Measurements from ENCODE around the gene MYO19. TPM values are rescaled to one million over a fixed set of nuclear protein-coding genes. Genes with fewer than 3 reads are reported as not detected.

The MYO19 gene
- total RNA-seq, 1 experiment from 2014 or later = 167 TPM

DNA sequence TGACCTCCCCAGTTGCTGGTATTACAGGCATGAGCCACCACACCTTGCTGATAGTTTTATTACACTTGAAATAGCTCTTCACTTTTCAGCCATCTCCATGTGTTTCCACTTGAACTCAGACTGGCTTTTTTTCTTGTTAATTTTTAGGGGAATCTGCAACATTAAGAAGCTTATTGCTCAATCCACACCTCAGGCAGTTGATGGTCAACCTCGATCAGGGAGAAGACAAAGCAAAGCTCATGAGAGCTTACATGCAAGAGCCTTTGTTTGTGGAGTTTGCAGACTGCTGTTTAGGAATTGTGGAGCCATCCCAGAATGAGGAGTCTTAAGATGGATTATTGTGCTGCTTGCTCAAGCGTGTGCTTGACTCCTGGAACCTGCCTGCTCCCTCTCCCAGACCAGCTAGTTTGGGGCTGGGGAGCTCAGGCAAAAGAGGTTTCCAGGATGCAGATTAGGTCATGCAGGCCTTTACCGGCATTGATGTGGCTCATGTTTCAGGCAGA lies 39.5 kb downstream of the MYO19 start:
- Histone ChIP-seq H3K9ac (ENCODE audit: low read length) (no peak overlapping the region), H3K79me2 (ENCODE audit: insufficient read depth, low read length) (peaks cover 18% of the 10 kb centered on the region), H3K4me3 (replicated peaks in 1 of 2; ENCODE audit: low read depth in 1 of 2, low read length in 2 of 2) (no peak overlapping the region), H3K4me2 (ENCODE audit: low read length) (no peak overlapping the region), H3K9me2 (ENCODE audit: insufficient read depth) (no peaks in the 10 kb centered on the region), H3K9me3 (ENCODE audit: control insufficient read depth in 1 of 2, insufficient read depth in 1 of 2, low read depth in 1 of 2, low read length in 2 of 2) (no peaks in the 10 kb centered on the region; a peak in 1 of 4 replicates), H3K4me1 (ENCODE audit: control insufficient read depth in 1 of 2, insufficient read depth in 2 of 2, low read length in 2 of 2) (no peaks in the 10 kb centered on the region), H3K27ac (ENCODE audit: low read depth, low read length) (no peak overlapping the region), H3K36me3 (ENCODE audit: control insufficient read depth in 1 of 2, insufficient read depth in 2 of 2, low read length in 2 of 2) (peaks cover 42 to 45% of the 10 kb centered on the region in 2 experiments), H4K20me1 (ENCODE audit: insufficient read depth) (0 out of 2 replicates have a peak, but pooled peaks cover 5% of the 10 kb centered on the region), H3K27me3 (ENCODE audit: insufficient read depth, low read length) (no peaks in the 10 kb centered on the region), H2AFZ (ENCODE audit: low read depth, low read length, poor library complexity, severe bottlenecking) (no peak overlapping the region)
- intact Hi-C loops (cut with micrococcal nuclease) = no loop called here
- ATAC-seq (no peak), DNase-seq (ENCODE audit: low read depth, low spot score) (no peak)
- TF ChIP-seq SP1 (IDR thresholded peaks at IDR 0.05; ENCODE audit: low read depth) (no peak), EGR1 (IDR thresholded peaks at IDR 0.05; ENCODE audit: low read depth) (no peak)
- ChIA-PET POLR2A (interaction anchor here (1.5 kb wide), 1 partner anchor 40 kb away, joined by 3 read pairs; the partner anchor contains the start of genes MYO19 and PIGW), CTCF (no interaction called here), RAD21 (ENCODE audit: low non-redundant PET in 1 of 2, low total read pairs in 2 of 2, uncharacterized antibody in 2 of 2, unreplicated experiment in 2 of 2) (no interaction called here)
- no TSS peak for BruUV-seq (replicated peaks)

DNA sequence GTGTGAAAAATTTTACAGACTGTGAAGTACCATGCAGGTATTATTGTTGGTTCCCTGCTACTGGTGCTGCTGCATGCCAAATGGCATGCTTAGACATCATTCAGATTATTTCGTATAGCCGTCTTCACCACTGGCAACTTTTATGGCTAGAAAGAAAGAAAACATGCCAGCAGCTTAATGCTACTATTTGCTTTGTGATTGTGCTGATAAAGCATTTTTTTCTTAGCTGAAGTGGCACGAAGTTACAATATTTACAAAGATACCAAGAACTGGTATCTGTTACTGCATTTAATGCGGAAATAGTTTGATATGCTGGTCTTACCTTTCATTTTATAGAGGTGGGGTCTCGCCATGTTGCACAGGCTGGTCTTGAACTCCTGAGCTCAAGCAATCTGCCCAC lies 40.0 kb downstream of the MYO19 start:
- peaks cover 43 to 45% of the 10 kb centered on the region in 2 experiments for H3K36me3 ChIP-seq (ENCODE audit: control insufficient read depth in 1 of 2, insufficient read depth in 2 of 2, low read length in 2 of 2)
- H3K4me1 ChIP-seq (ENCODE audit: control insufficient read depth in 1 of 2, insufficient read depth in 2 of 2, low read length in 2 of 2) = no peaks in the 10 kb centered on the region
- no TSS peak for BruUV-seq (replicated peaks)
- ATAC-seq (no peak), DNase-seq (ENCODE audit: low read depth, low spot score) (no peak)
- no peak overlapping the region for H3K27ac ChIP-seq (ENCODE audit: low read depth, low read length)
- no peak overlapping the region for H3K4me2 ChIP-seq (ENCODE audit: low read length)
- no peaks in the 10 kb centered on the region for H3K9me2 ChIP-seq (ENCODE audit: insufficient read depth)
- no peaks in the 10 kb centered on the region for H3K27me3 ChIP-seq (ENCODE audit: insufficient read depth, low read length)
- ChIA-PET RAD21 (ENCODE audit: low non-redundant PET in 1 of 2, low total read pairs in 2 of 2, uncharacterized antibody in 2 of 2, unreplicated experiment in 2 of 2) (no interaction called here), POLR2A (interaction anchor here (1.5 kb wide), 1 partner anchor 40 kb away, joined by 3 read pairs; the partner anchor contains the start of genes MYO19 and PIGW), CTCF (no interaction called here)
- 0 out of 2 replicates have a peak, but pooled peaks cover 5% of the 10 kb centered on the region for H4K20me1 ChIP-seq (ENCODE audit: insufficient read depth)
- H3K79me2 ChIP-seq (ENCODE audit: insufficient read depth, low read length) = peaks cover 23% of the 10 kb centered on the region
- intact Hi-C loops (cut with micrococcal nuclease) = no loop called here
- H3K9me3 ChIP-seq (ENCODE audit: control insufficient read depth in 1 of 2, insufficient read depth in 1 of 2, low read depth in 1 of 2, low read length in 2 of 2) = no peaks in the 10 kb centered on the region; a peak in 1 of 4 replicates
- H3K9ac ChIP-seq (ENCODE audit: low read length) = no peak overlapping the region
- no peak for TF ChIP-seq RAD21 (IDR thresholded peaks at IDR 0.05; ENCODE audit: low read depth)
- TF ChIP-seq, protein P1, sequence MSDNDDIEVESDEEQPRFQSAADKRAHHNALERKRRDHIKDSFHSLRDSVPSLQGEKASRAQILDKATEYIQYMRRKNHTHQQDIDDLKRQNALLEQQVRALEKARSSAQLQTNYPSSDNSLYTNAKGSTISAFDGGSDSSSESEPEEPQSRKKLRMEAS (IDR thresholded peaks at IDR 0.05) = no peak
- no peak for TF ChIP-seq YY1 (IDR thresholded peaks at IDR 0.05; ENCODE audit: extremely low read depth, insufficient replicate concordance, low read depth, low read length)
- no peak for TF ChIP-seq EZH2 (IDR thresholded peaks at IDR 0.05)
- TF ChIP-seq SRF (IDR thresholded peaks at IDR 0.05; ENCODE audit: low read depth) = no peak
- TF ChIP-seq, protein P2, sequence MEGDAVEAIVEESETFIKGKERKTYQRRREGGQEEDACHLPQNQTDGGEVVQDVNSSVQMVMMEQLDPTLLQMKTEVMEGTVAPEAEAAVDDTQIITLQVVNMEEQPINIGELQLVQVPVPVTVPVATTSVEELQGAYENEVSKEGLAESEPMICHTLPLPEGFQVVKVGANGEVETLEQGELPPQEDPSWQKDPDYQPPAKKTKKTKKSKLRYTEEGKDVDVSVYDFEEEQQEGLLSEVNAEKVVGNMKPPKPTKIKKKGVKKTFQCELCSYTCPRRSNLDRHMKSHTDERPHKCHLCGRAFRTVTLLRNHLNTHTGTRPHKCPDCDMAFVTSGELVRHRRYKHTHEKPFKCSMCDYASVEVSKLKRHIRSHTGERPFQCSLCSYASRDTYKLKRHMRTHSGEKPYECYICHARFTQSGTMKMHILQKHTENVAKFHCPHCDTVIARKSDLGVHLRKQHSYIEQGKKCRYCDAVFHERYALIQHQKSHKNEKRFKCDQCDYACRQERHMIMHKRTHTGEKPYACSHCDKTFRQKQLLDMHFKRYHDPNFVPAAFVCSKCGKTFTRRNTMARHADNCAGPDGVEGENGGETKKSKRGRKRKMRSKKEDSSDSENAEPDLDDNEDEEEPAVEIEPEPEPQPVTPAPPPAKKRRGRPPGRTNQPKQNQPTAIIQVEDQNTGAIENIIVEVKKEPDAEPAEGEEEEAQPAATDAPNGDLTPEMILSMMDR (IDR thresholded peaks at IDR 0.05 in 2 of 3, conservative IDR thresholded peaks at IDR 0.05 in 1 of 3; ENCODE audit: borderline replicate concordance in 1 of 3, insufficient read depth in 1 of 3, low read depth in 2 of 3, low read length in 2 of 3) = no peak
- no peak for TF ChIP-seq CEBPB (IDR thresholded peaks at IDR 0.05; ENCODE audit: low read depth)
- TF ChIP-seq JUND (IDR thresholded peaks at IDR 0.05) = no peak
- no peak for TF ChIP-seq SP1 (IDR thresholded peaks at IDR 0.05; ENCODE audit: low read depth)
- no peak for TF ChIP-seq POLR2A (IDR thresholded peaks at IDR 0.05; ENCODE audit: borderline replicate concordance, extremely low read depth, insufficient read depth, insufficient read length)
- TF ChIP-seq, protein P3, sequence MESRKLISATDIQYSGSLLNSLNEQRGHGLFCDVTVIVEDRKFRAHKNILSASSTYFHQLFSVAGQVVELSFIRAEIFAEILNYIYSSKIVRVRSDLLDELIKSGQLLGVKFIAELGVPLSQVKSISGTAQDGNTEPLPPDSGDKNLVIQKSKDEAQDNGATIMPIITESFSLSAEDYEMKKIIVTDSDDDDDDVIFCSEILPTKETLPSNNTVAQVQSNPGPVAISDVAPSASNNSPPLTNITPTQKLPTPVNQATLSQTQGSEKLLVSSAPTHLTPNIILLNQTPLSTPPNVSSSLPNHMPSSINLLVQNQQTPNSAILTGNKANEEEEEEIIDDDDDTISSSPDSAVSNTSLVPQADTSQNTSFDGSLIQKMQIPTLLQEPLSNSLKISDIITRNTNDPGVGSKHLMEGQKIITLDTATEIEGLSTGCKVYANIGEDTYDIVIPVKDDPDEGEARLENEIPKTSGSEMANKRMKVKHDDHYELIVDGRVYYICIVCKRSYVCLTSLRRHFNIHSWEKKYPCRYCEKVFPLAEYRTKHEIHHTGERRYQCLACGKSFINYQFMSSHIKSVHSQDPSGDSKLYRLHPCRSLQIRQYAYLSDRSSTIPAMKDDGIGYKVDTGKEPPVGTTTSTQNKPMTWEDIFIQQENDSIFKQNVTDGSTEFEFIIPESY (IDR thresholded peaks at IDR 0.05; ENCODE audit: extremely low read depth, insufficient replicate concordance, low read length) = no peak
- TF ChIP-seq ZNF274 (IDR thresholded peaks at IDR 0.05; ENCODE audit: low read depth, low read length) = no peak
- TF ChIP-seq EZH2phosphoT487 (IDR thresholded peaks at IDR 0.05; ENCODE audit: borderline replicate concordance) = no peak
- no peak for TF ChIP-seq POLR2AphosphoS5 (IDR thresholded peaks at IDR 0.05; ENCODE audit: low read depth, low read length)
- TF ChIP-seq FOSL1 (IDR thresholded peaks at IDR 0.05; ENCODE audit: low read depth) = no peak
- TF ChIP-seq SIN3A (IDR thresholded peaks at IDR 0.05; ENCODE audit: low read depth) = no peak
- H2AFZ ChIP-seq (ENCODE audit: low read depth, low read length, poor library complexity, severe bottlenecking) = no peak overlapping the region
- H3K4me3 ChIP-seq (replicated peaks in 1 of 2; ENCODE audit: low read depth in 1 of 2, low read length in 2 of 2) = no peak overlapping the region

Measured in HCT116 (cell line).